Keratinocyte (primary cell): ENCODE results near the gene CCSAP. TPM values are rescaled to one million over a fixed set of nuclear protein-coding genes. Genes with fewer than 3 reads are reported as not detected.
A peak's percentile ranks its signal among the peaks of the same experiment; 100 is the strongest.

Source experiments
- DNase-seq: peaks from one replicate; pipeline ENCODE4 v3.0.0-alpha.2; 2011; ENCODE audit warnings: low read depth, missing footprints, low spot score
- FAIRE-seq: peaks from 2 replicates; lab custom pipeline; 2011; peaks lifted over from hg19 to GRCh38; lab: Jason Lieb, UNC
- H2AFZ ChIP-seq: 2 replicates; pipeline ENCODE4 v1.6.0; 2012; ENCODE audit warnings: low read length, control low read depth, inconsistent platforms; ENCODE audit not compliant: control insufficient read depth
- H3K27ac ChIP-seq: 2 replicates; pipeline ENCODE4 v1.5.1; 2011; ENCODE audit warnings: low read length; ENCODE audit not compliant: control insufficient read depth, insufficient read depth
- H3K27me3 ChIP-seq: 3 replicates; pipeline ENCODE4 v1.6.0; 2011; ENCODE audit warnings: low read length; ENCODE audit not compliant: control insufficient read depth, insufficient read depth; ENCODE audit errors: extremely low read depth
- H3K36me3 ChIP-seq, 2 experiments: 2 replicates in 1 of 2; 3 replicates in 1 of 2; pipeline ENCODE4 v1.5.1; 2011; ENCODE audit warnings: low read length in 2 of 2, mild to moderate bottlenecking in 1 of 2; ENCODE audit not compliant: control insufficient read depth in 2 of 2, insufficient read depth in 2 of 2; ENCODE audit errors: extremely low read depth in 1 of 2
- H3K4me1 ChIP-seq: 3 replicates; pipeline ENCODE4 v1.5.1; 2011; ENCODE audit warnings: low read length; ENCODE audit not compliant: control insufficient read depth, insufficient read depth; ENCODE audit errors: extremely low read depth
- H3K4me2 ChIP-seq: 3 replicates; pipeline ENCODE4 v1.6.0; 2011; ENCODE audit warnings: low read depth, low read length; ENCODE audit not compliant: control insufficient read depth, insufficient read depth; ENCODE audit errors: extremely low read depth
- H3K4me3 ChIP-seq, 3 experiments: fragments of 200-600 bp in 1 of 3; sonication (generic) in 1 of 3; 2 replicates in 2 of 3; 3 replicates in 1 of 3; pipeline ENCODE4 v1.5.1; 2011 to 2016; ENCODE audit warnings: low read length in 3 of 3, mild to moderate bottlenecking in 3 of 3, control low read depth in 2 of 3, inconsistent platforms in 1 of 3, low read depth in 1 of 3, mixed read lengths in 1 of 3, mixed run types in 1 of 3, moderate library complexity in 1 of 3; ENCODE audit not compliant: control insufficient read depth in 2 of 3, insufficient read depth in 2 of 3; ENCODE audit errors: extremely low read depth in 1 of 3
- H3K79me2 ChIP-seq: 2 replicates; pipeline ENCODE4 v1.6.0; 2012; ENCODE audit warnings: low read length; ENCODE audit not compliant: control insufficient read depth, insufficient read depth
- H3K9ac ChIP-seq: 3 replicates; pipeline ENCODE4 v1.6.0; 2011; ENCODE audit warnings: low read length; ENCODE audit not compliant: control insufficient read depth, insufficient read depth; ENCODE audit errors: extremely low read depth
- H3K9me1 ChIP-seq: 3 replicates; pipeline ENCODE4 v1.6.0; 2011; ENCODE audit warnings: low read length; ENCODE audit not compliant: control insufficient read depth, insufficient read depth; ENCODE audit errors: extremely low read depth
- H3K9me3 ChIP-seq: 2 replicates; pipeline ENCODE4 v1.5.1; 2012; ENCODE audit warnings: low read depth, low read length; ENCODE audit not compliant: control insufficient read depth
- H4K20me1 ChIP-seq: 3 replicates; pipeline ENCODE4 v1.6.0; 2011; ENCODE audit warnings: low read length; ENCODE audit not compliant: control insufficient read depth, insufficient read depth; ENCODE audit errors: extremely low read depth
- CTCF ChIP-seq, 3 experiments: IDR thresholded peaks in 1 of 3; conservative IDR thresholded peaks in 1 of 3; optimal IDR thresholded peaks in 1 of 3; 2 replicates in 2 of 3; 3 replicates in 1 of 3; pipeline versions ENCODE3 to v1.5.1; 2011; ENCODE audit warnings: low read length in 3 of 3, mild to moderate bottlenecking in 3 of 3, moderate library complexity in 2 of 3, control low read depth in 1 of 3, inconsistent platforms in 1 of 3; ENCODE audit not compliant: insufficient read depth in 2 of 3; ENCODE audit errors: extremely low read depth in 1 of 3
- EZH2 ChIP-seq: IDR thresholded peaks from one replicate; pipeline ENCODE4 v1.6.1; 2012; ENCODE audit warnings: inconsistent platforms, mild to moderate bottlenecking, low read length, moderate library complexity
- dilution Hi-C: fragments of 300-500 bp; cut with MboI; formaldehyde crosslinking; loops from one replicate; pipeline ENCODE4 v1.7.0; 2020; ENCODE audit warnings: low sequenced_read_pairs; ENCODE audit not compliant: extremely low pct_ligation_motif_present
- polyA plus RNA-seq, 5 experiments: library from polyadenylated mRNA; depleted of rRNA in 3 of 5; stranded (reverse) in 3 of 5; stranded (forward) in 1 of 5; unstranded in 1 of 5; fragments of >200 nt; gene quantifications; 1 replicate in 1 of 5; 2 replicates in 3 of 5; 3 replicates in 1 of 5; pipeline versions ENCODE4 v1.2.1 to v1.2.3, GENCODE V29; 2011 to 2012; ENCODE audit warnings: missing spikeins in 2 of 5, low read depth in 1 of 5, low replicate concordance in 1 of 5

Gene CCSAP
- polyA plus RNA-seq, 1 donor (not counting 4 experiments of a cell fraction or from before 2014, with no cell fraction given): 6.5 TPM

- TF ChIP-seq CTCF (optimal IDR thresholded peaks at IDR 0.05 in 1 of 3, IDR thresholded peaks at IDR 0.05 in 1 of 3, conservative IDR thresholded peaks at IDR 0.05 in 1 of 3; ENCODE audit: extremely low read depth in 1 of 3, insufficient read depth in 2 of 3, low read length in 3 of 3) (no peak), EZH2 (no peak)
- Histone ChIP-seq H3K79me2 (peaks cover 93% of the 10 kb centered on the region), H3K9me1 (no peaks in the 10 kb centered on the region), H3K27me3 (no peaks in the 10 kb centered on the region), H3K4me3 (no peak overlapping the region), H3K9ac (no peak overlapping the region), H3K4me1 (peaks cover 16% of the 10 kb centered on the region), H2AFZ (no peak overlapping the region), H3K4me2 (no peak overlapping the region), H4K20me1 (no peaks in the 10 kb centered on the region), H3K36me3 (peaks cover 0 to 3% of the 10 kb centered on the region in 2 experiments), H3K9me3 (no peaks in the 10 kb centered on the region), H3K27ac (no peak overlapping the region)
- FAIRE-seq (peak; percentile 9), DNase-seq (no peak)
- dilution Hi-C loops: no loop called here
Observed at GRCh38 chr1:229280037-229280828, 62.6 kb downstream of the CCSAP start.

- Histone ChIP-seq H4K20me1 (no peaks in the 10 kb centered on the region), H3K36me3 (peaks cover 0 to 3% of the 10 kb centered on the region in 2 experiments), H3K4me3 (no peak overlapping the region), H3K79me2 (peaks cover 93% of the 10 kb centered on the region), H3K9ac (no peak overlapping the region), H3K27ac (no peak overlapping the region), H3K9me1 (no peaks in the 10 kb centered on the region), H3K9me3 (no peaks in the 10 kb centered on the region), H3K27me3 (no peaks in the 10 kb centered on the region), H3K4me2 (no peak overlapping the region), H3K4me1 (peaks cover 16% of the 10 kb centered on the region), H2AFZ (no peak overlapping the region)
- dilution Hi-C loops: no loop called here
- FAIRE-seq (peak; percentile 43), DNase-seq (no peak)
- TF ChIP-seq CTCF (optimal IDR thresholded peaks at IDR 0.05 in 1 of 3, IDR thresholded peaks at IDR 0.05 in 1 of 3, conservative IDR thresholded peaks at IDR 0.05 in 1 of 3; ENCODE audit: extremely low read depth in 1 of 3, insufficient read depth in 2 of 3, low read length in 3 of 3) (no peak), EZH2 (no peak)
Observed at GRCh38 chr1:229279242-229279641, 63.6 kb downstream of the CCSAP start.
